Tibial nerve (tissue), 4 donors: ENCODE measurements around the gene GUK1. TPM values are rescaled to one million over a fixed set of nuclear protein-coding genes. Genes with fewer than 3 reads are reported as not detected.

ENCODE experiments used
- DNase-seq, 2 donors: peaks; one replicate each; pipeline ENCODE4 v3.0.0-alpha.2; 2019; ENCODE audit warnings: low spot score in 2 of 2
- H3K27ac ChIP-seq, 4 donors: fragments of 200-600 bp; sonication (generic) in 3 of 4; one replicate each; pipeline ENCODE4 v1.5.1; 2017 to 2019; ENCODE audit warnings: mild to moderate bottlenecking in 1 of 4
- H3K27me3 ChIP-seq, 2 donors: fragments of 200-600 bp; sonication (generic) in 1 of 2; one replicate each; pipeline versions ENCODE4 v1.5.1 to v1.6.0; 2017 to 2019
- H3K36me3 ChIP-seq, 3 donors: fragments of 200-600 bp; sonication (generic); one replicate each; pipeline ENCODE4 v1.5.1; 2018 to 2019
- H3K4me1 ChIP-seq, 4 donors: fragments of 200-600 bp; sonication (generic) in 3 of 4; one replicate each; pipeline ENCODE4 v1.5.1; 2017 to 2019
- H3K4me3 ChIP-seq, 4 donors: fragments of 200-600 bp; sonication (generic) in 3 of 4; one replicate each; pipeline ENCODE4 v1.5.1; 2017 to 2019; ENCODE audit warnings: mild to moderate bottlenecking in 1 of 4, moderate library complexity in 1 of 4
- H3K9me3 ChIP-seq, 4 donors: fragments of 200-600 bp; sonication (generic) in 3 of 4; one replicate each; pipeline ENCODE4 v1.5.1; 2017 to 2019
- EP300 ChIP-seq, 2 donors: sonication (generic); formaldehyde crosslinking; IDR thresholded peaks; one replicate each; pipeline ENCODE4 v1.6.1; 2017; ENCODE audit warnings: antibody characterized with exemption in 2 of 2, mild to moderate bottlenecking in 1 of 2
- POLR2A ChIP-seq, 2 donors: fragments of 450-650 bp; IDR thresholded peaks; one replicate each; pipeline ENCODE4 v1.6.1; 2017; ENCODE audit warnings: antibody characterized with exemption in 2 of 2, mild to moderate bottlenecking in 2 of 2, moderate library complexity in 2 of 2
- whole genome bisulfite sequencing, 2 donors: methylation state at CpG; one replicate each; pipeline ENCODE4 v1.1.5; 2018; 5-methylcytosine and 5-hydroxymethylcytosine counted together
- total RNA-seq, 4 donors: library from RNA; depleted of rRNA; stranded (reverse); fragments of >200 nt; gene quantifications; one replicate each; pipeline ENCODE4 v1.1.0, GENCODE V29; 2016
- TF ChIP-seq, protein P1 (sequence below), 5 experiments: fragments of 200-600 bp in 3 of 5; fragments of 450-650 bp in 2 of 5; sonication (generic) in 3 of 5; IDR thresholded peaks; one replicate each; pipeline ENCODE4 v1.5.1; 2016 to 2019; ENCODE audit warnings: antibody characterized with exemption in 5 of 5, mild to moderate bottlenecking in 3 of 5, moderate library complexity in 2 of 5

Gene GUK1
- total RNA-seq, 4 donors from 2014 or later: 501 to 540 (median 510) TPM

DNA sequence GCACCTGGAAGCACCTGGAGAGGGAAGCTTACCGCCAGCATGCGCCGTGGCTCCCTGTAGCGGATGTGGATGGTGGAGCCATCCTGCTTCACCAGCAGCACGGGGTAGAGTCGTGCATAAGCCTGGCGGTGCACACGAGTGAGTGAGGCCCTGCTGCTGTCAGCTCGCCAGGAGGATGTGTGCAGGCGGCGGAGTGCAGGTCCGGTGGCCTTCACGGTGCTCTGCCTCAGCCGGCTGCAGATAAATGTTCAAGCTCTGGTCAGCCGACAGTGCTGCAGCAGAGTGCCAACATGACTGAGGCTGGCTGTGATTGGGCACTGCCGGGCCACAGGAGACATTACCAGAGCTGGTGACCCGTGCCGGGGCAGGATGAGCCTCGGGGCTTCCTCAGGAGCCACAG, 32.4 kb upstream of the GUK1 start:
- peak overlapping the region in 2 of 4 donors; percentile 96 to 99 for H3K27ac ChIP-seq
- no peaks in the 10 kb centered on the region for H3K27me3 ChIP-seq
- no peak overlapping the region for H3K4me3 ChIP-seq
- peaks cover 0 to 32% (median 0%) of the 10 kb centered on the region in 3 donors for H3K36me3 ChIP-seq
- DNase-seq: no peak
- 88 to 92% methylated on average over 18 to 19 of the region's 19 CpGs for WGBS, 2 donors
- TF ChIP-seq, protein P1, sequence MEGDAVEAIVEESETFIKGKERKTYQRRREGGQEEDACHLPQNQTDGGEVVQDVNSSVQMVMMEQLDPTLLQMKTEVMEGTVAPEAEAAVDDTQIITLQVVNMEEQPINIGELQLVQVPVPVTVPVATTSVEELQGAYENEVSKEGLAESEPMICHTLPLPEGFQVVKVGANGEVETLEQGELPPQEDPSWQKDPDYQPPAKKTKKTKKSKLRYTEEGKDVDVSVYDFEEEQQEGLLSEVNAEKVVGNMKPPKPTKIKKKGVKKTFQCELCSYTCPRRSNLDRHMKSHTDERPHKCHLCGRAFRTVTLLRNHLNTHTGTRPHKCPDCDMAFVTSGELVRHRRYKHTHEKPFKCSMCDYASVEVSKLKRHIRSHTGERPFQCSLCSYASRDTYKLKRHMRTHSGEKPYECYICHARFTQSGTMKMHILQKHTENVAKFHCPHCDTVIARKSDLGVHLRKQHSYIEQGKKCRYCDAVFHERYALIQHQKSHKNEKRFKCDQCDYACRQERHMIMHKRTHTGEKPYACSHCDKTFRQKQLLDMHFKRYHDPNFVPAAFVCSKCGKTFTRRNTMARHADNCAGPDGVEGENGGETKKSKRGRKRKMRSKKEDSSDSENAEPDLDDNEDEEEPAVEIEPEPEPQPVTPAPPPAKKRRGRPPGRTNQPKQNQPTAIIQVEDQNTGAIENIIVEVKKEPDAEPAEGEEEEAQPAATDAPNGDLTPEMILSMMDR (IDR thresholded peaks at IDR 0.05): no peak
- TF ChIP-seq POLR2A (IDR thresholded peaks at IDR 0.05) (no peak), EP300 (IDR thresholded peaks at IDR 0.05) (no peak)
- H3K9me3 ChIP-seq: no peaks in the 10 kb centered on the region
- peaks cover 0 to 35% (median 17%) of the 10 kb centered on the region in 4 donors for H3K4me1 ChIP-seq

- no peak for TF ChIP-seq POLR2A (IDR thresholded peaks at IDR 0.05)
- no peak for TF ChIP-seq EP300 (IDR thresholded peaks at IDR 0.05)
- TF ChIP-seq, protein P1 (IDR thresholded peaks at IDR 0.05): no peak
- Histone ChIP-seq H3K4me1 (peaks cover 0 to 35% (median 17%) of the 10 kb centered on the region in 4 donors), H3K4me3 (peak overlapping the region; percentile 74 to 99 (median 92)), H3K36me3 (peaks cover 0 to 32% (median 0%) of the 10 kb centered on the region in 3 donors), H3K27me3 (no peaks in the 10 kb centered on the region), H3K9me3 (no peaks in the 10 kb centered on the region), H3K27ac (peak overlapping the region; percentile 93 to 99 (median 98))
- WGBS, 2 donors: 78 to 80% methylated on average over 11 of the region's 11 CpGs
- no peak for DNase-seq
Measured at GRCh38 chr1:228108055-228108690, 31.9 kb upstream of the GUK1 start.

GRCh38 chr1:228108742-228109072, 31.4 kb upstream of the GUK1 start:
- Histone ChIP-seq H3K27ac (peak overlapping the region; percentile 93 to 99 (median 98)), H3K4me1 (peaks cover 0 to 30% (median 16%) of the 10 kb centered on the region in 4 donors), H3K27me3 (no peaks in the 10 kb centered on the region), H3K36me3 (peaks cover 0 to 32% (median 0%) of the 10 kb centered on the region in 3 donors), H3K9me3 (no peaks in the 10 kb centered on the region), H3K4me3 (peak overlapping the region; percentile 74 to 99 (median 92))
- WGBS, 2 donors: 2 to 5% methylated on average over 5 to 8 of the region's 8 CpGs
- DNase-seq: no peak
- TF ChIP-seq, protein P1 (IDR thresholded peaks at IDR 0.05): no peak
- no peak for TF ChIP-seq EP300 (IDR thresholded peaks at IDR 0.05)
- no peak for TF ChIP-seq POLR2A (IDR thresholded peaks at IDR 0.05)

- Histone ChIP-seq H3K27ac (peak within 1 kb of the TSS; percentile 93 to 99 (median 98)), H3K27me3 (no peaks in the 10 kb centered on the region), H3K36me3 (peaks cover 0 to 32% (median 0%) of the 10 kb centered on the region in 3 donors), H3K9me3 (no peaks in the 10 kb centered on the region), H3K4me3 (peak within 1 kb of the TSS; percentile 74 to 99 (median 92)), H3K4me1 (peaks cover 0 to 24% (median 13%) of the 10 kb centered on the region in 4 donors)
- 2% methylated on average over 14 to 20 of the region's 66 CpGs for WGBS, 2 donors
- TF ChIP-seq EP300 (IDR thresholded peaks at IDR 0.05) (peak; percentile 99 to 100), POLR2A (IDR thresholded peaks at IDR 0.05) (peak; percentile 79 to 98)
- TF ChIP-seq, protein P1 (IDR thresholded peaks at IDR 0.05): peak in 3 of 5 experiments; percentile 7 to 44 (median 27)
- peak; percentile 98 to 99 for DNase-seq
Measured at GRCh38 chr1:228109073-228109961, 30.8 kb upstream of the GUK1 start, which contains the start of gene MRPL55. MRPL55 (minus strand) TSS chr1:228109299; CDS start chr1:228108260, 1,039 bp downstream.
